GM18868 (cell line): ENCODE measurements around the gene TNFRSF17.
"Not testable (repeated sequence)": the region's sequence is repeated elsewhere in the genome, so short reads cannot be mapped to it uniquely, and the experiment has no call there.

ENCODE experiments used
- ATAC-seq: cut with Tn5 transposase; IDR thresholded peaks from one replicate; pipeline ENCODE4 v1.9.1; 2021; ENCODE audit warnings: mild to moderate bottlenecking, moderate library complexity; ENCODE audit not compliant: unreplicated experiment

The TNFRSF17 gene

DNA sequence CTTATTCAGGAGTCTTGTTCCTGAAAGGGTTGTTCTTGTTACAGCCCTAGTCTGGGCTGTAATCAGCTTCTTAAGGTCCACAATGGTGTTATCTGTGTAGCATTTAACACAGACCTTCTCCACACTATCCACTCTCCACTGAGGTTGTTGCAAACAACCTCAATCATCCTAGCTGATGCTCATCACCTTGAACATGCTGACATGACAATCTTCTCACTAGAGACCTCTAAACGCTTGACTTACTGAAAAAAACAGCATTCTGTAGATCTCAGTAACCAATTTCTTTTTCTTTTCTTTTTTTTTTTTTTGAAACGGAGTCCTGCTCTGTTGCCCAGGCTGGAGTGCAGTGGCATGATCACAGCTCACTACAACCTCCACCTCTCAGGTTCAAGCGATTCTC lies 3.6 kb downstream of the TNFRSF17 start:
- ATAC-seq: no peak

DNA sequence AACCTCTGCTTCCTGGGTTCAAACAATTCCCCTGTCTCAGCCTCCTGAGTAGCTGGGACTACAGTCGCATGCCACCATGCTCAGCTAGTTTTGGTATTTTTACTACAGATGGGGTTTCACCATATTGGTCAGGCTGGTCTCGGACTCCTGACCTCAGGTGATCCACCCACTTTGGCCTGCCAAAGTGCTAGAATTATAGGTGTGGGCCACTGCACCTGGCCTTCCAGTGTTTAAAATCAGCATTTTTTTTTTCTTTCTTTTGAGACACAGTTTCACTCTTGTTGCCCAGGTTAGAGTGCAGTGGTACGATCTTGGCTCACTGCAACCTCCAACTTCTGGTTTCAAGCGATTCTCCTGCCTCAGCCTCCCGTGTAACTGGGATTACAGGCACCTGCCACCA lies 5.3 kb downstream of the TNFRSF17 start:
- ATAC-seq: not testable (repeated sequence)

DNA sequence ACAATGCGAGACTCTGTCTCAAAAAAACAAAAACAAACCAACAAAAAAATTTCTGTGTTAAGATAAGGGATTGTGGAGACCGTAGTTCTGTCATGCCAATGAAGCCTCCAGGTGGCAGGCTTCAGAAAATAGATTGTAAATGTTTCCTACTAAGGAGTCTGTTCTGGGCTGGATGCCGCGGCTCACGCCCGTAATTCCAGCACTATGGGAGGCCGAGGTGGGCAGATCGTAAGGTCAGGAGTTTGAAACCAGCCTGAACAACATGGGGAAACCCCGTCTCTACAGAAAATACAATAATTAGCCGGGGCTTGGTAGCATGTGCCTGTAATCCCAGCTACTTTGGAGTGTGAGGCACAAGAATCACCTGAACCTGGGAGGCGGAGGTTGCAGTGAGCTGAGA lies 7.1 kb downstream of the TNFRSF17 start:
- no peak for ATAC-seq

DNA sequence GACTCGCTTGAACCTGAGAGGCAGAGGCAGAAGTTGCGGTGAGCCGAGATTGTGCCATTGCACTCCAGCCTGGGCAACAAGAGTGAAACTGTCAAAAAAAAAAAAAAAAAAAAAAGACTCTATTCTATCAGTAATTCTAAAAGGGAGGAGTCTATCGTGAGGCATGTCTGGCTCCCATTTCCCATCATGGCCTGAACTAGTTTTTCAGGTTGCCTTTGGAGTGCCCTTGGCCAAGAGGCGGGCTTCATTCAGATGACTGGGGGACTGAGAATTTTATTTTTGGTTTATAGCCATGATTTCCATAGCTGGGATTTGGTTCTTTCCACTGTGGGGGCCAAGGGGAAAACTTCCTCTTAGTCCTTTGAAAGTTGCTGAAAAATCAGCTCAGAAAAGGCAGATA lies 8.1 kb downstream of the TNFRSF17 start:
- no peak for ATAC-seq

DNA sequence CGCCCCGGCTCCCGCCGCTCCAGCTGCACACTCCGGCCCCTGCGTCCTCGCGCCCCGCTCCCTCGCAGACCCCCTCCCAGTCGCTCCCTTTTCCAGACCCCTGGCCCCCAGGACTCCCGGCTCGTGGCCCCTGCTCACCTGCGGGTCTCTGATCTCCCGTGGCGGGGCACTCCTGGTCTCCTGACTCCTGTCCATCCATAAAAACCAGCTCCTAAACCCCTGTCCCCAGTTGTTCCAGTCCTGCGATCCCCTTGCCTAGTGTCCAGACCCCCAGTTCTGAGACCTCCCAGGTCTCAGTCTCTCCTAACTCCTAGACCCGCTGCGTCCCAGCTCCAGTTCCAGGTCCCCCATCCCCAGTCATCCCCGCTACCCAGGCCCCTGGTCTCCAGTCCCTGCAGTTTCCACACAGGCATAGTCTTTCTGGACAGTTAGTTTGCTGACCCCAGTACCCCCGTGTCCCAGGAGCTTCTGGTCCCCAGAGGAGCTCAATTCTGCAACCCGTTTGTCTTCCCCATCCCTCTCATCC lies 11.9 kb downstream of the TNFRSF17 start:
- ATAC-seq: no peak

DNA sequence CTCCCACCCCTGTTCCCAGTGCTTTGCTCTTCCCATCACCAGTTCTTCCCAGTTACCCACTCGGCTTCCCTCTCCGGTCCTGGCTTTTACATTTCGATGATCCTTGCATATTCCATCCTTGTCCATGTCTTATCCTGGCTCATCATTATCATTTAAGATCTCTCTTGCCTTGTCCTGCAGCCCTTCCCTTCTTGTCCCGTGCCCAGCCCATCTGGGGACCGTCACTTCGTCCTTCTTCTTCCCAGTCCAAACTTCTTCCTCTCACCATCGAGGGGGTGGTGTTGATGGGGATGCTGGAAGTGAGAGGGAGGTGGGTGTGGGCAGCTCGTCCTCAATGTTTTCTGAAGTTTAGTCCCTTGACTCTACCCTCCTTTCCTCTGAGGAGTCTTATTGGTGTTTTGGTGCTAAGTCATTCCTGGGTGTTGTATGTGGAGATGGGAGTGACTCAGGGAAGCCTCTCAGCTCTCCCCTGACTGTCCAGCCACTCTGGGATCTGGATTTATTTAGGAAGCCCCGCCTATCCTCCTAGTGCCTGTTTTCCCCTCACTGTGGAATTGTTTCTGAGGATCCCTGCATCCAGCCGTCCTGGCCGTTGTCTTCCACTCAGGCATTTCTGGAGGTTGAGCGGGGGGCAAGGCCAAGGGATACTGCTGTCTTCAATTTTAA lies 12.5 kb downstream of the TNFRSF17 start:
- ATAC-seq: no peak

DNA sequence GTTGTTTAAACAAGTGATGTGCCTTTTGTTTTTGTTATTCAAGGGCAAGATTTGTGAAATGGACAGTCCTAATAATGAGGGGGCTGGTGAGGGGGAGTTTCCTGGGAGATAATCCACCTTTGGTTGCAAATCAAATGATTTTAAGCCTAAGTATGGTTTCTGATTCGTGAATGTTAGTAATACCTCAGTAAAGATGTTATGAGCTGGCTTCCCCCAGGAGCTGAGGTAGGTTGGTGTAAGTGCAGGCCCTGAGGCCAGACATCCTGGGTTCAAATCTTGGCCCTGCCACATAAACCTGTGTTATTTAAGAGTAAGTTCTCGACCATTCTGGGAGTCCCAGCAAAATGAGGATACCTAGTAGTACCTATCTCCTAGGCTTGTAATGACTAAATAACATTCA lies 13.1 kb downstream of the TNFRSF17 start:
- ATAC-seq: no peak

DNA sequence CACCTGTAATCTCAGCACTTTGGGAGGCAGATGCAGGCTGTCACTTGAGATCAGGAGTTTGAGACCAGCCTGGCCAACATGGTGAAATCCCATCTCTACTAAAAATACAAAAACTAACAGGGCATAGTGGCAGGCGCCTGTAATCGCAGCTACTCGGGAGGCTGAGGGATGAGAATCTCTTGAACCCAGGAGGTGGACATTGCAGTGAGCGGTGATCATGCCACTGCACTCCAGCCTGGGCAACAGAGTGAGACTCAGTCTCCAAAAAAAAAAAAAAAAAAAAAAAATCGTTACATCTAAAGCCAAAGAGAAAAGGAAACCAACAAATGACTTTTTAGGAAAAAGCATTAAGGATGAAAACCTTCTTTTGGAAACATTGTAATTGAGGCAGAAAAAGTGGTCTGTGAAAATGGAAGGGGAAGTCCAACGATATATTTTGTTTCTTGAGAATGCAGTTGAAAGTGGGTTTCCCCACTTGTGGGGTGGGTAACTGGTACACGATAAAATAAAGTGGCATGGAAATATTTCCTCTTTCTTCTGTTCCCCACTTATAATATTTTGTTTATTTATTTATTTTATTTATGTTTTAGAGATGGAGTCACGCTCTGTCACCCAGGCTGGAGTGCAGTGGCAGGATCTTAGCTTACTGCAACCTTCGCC lies 14.1 kb downstream of the TNFRSF17 start:
- no peak for ATAC-seq

DNA sequence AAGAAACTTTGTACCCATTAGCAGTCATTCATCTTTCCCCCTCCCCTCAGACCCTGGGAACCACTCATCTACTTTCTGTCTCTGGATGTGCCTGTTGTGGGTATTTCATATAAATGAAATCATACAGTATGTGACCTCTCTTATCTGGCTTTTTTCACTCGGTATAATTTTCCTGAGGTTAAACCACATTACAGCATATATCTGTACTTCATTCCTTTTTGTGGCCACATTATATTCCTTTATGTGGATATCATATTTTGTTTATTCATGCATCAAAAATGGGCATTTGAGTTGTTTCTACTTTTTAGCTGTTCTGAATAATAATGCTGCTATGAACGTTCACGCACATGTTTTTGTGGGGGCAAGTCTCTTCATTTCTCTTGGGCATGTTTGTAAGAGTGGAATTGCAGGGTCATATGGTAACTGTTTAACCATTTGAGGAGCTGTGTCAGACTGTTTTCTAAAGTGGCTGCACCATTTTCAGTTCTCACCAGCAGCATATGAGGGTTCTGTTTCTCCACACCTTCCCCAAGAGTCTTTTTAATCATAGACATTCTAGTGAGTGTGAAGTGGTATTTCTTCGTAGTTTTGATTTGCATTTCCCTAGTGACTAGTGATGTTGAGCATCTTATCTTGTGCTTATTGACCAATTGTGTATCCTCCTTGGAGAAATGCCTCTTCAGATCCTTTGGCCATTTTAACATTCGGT lies 15.3 kb downstream of the TNFRSF17 start:
- ATAC-seq: peak; percentile 37

DNA sequence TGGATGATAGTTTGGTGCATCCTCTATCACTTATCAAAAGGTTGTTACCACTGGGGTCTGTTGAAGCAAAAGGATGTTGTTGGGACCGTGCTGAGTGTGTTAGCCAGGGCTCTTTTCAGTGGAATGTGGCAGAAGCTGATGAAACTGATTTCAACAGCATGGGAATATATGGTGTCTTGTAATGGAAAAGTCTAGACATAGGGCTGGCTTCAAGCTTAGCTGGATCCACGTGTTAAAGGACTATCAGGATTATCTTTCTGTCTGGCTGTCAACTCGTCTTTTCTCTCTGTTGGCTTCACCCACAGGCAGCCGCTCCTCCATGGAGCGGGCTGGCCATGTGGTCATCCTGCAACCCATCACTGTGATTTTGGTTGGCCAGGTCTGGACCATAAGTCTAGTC lies 20.2 kb downstream of the TNFRSF17 start:
- ATAC-seq: no peak

DNA sequence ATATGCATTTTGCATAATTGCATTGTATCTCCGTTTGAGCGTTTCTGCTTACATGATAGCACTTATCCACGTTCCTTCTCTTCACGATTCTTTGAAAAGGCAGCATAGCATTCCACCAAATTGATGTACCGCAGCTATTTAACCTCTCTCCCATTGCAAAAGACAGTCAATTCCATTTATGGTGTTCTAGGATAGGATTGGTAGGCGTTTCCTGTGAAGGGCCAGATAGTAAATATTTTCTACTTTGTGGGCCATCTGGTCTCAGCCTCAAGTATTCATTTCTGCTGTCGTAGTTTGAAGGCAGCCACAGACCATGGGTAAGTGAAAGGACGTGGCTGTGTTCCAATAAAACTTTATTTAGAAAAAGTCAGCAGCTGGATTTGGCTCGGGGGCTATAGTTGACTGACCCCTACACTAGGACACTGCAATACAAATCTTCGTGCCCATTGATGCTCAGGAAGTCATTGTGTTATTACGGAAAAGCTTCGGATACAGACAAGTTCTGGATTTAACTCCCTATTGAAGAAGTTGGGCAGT lies 21.6 kb downstream of the TNFRSF17 start:
- ATAC-seq: no peak

DNA sequence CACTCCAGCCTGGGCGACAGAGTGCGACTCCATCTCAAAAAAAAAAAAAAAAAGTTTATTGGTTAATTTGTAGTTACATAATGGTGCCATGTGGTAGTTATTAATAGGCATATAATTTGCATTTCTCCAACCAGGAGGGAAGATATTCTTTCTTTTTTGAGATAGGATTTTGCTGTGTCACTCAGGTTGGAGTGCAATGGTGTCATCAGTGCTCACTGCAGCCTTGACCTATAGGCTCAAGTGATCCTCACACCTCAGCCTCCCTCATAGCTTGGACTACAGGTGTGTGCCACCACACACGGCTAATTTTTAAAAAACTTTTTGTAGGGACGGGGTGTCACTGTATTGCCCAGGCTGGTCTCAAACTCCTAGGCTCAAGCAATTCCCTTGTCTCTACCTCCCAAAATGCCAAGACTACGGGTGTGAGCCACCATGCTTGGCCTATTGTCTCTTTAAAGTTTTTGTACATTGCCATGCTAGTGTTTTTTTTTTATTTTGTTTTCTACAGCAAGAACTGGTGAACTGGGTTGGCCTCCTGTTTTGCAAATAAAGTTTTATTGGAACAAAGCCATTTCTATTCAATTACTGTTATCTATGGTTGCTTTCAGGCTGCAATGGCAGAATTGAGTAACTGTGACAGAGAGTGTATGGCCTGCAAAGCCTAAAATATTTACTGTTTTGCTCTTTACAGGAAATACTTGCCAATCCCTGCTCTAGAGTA lies 23.4 kb downstream of the TNFRSF17 start:
- ATAC-seq: no peak

DNA sequence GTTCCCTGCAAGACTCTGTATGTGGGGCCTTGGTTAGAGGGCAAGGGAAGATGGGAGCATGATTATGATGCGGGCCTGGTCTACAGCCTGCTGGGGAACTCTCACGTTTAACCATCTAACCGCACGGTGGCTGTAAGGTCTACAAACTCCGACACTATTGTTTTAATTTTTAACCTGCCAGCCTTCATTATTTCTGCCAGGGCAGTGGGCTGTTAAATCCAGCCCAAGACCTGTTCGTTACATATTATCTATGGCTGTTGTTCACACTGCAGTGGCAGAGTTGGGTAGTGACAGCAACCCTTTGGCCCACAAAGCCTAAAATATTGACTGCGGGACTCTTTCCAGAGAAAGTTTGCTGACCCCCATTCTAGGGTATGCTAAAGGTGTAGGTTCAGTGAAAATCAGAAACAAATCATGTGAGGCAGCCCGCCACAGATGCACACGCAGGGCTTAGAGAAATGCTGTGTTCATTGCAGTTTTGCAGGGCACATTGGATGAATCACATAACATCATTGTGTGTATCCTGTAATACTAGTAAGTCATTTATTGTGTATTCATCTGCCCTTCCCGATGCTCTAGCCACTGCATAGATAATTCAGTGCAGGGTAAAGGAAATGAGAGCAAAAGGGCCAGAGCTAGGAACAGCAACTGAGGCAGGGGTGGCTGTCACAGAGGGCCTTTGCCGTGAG lies 25.8 kb downstream of the TNFRSF17 start:
- no peak for ATAC-seq

DNA sequence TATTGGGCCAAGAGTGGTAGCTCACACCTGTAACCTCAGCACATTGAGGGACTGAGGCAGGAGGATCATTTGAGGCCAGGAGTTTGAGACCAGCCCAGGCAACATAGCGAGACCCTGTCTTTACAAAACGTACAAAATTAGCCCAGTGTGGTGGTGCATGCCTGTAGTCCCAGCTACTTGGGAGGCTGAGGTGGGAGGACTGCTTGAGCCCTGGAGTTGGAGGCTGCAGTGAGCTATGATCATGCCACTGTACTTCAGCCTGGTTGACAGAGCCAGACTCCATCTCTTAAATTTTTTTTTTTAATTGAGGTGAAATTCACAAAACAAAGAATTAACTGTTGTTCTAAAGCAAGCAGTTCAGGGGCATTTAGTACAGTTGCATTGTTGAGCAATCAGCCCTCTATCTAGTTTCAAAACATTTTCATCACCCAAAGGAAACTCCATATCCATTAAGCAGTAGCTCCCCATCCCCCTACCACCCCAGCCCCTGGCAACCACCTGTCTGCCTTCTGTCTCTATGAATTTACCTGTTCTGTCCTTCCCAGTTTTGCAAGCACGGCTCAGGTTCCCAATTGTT lies 27.1 kb downstream of the TNFRSF17 start:
- ATAC-seq: no peak

DNA sequence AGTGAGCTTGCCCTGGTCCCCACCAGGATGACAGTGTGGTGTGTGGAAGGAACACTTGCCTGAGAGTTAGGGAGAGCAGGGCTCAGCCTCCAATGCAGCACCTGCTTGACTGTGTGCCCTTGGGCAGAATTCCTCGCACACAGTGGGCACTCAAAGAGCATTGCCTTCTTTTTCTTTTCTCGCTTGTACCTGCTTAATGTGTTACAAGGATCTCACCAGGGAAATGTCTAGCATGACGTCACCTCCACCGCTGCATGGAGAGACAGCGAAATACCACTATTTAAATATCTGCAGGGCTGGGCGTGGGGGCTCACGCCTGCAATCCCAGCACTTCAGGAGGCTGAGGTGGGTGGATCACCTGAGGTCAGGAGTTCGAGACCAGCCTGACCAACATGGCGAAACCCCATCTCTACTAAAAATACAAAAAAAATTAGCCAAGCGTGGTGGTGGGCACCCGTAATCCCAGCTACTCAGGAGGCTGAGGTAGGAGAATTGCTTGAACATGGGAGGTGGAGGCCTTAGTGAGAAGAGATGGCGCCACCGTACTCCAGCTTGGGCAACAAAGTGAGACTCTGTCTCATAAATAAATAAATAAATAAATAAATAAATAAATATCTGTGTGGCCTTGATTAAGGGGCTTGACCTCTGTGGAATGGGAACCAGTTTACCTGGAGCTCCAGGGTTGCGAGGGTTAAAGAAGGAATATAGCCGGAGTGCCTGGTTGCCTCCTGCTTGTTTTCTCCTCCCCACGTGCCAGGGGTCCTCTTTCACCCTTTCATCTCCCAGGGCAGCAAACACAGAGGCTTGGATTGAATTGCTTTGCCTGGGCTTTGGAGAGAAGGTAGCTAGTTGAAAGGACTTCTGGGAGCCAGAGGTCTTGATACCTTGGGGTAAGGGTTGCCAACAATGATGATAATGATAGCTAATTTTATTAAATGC lies 27.8 kb downstream of the TNFRSF17 start:
- ATAC-seq: no peak

DNA sequence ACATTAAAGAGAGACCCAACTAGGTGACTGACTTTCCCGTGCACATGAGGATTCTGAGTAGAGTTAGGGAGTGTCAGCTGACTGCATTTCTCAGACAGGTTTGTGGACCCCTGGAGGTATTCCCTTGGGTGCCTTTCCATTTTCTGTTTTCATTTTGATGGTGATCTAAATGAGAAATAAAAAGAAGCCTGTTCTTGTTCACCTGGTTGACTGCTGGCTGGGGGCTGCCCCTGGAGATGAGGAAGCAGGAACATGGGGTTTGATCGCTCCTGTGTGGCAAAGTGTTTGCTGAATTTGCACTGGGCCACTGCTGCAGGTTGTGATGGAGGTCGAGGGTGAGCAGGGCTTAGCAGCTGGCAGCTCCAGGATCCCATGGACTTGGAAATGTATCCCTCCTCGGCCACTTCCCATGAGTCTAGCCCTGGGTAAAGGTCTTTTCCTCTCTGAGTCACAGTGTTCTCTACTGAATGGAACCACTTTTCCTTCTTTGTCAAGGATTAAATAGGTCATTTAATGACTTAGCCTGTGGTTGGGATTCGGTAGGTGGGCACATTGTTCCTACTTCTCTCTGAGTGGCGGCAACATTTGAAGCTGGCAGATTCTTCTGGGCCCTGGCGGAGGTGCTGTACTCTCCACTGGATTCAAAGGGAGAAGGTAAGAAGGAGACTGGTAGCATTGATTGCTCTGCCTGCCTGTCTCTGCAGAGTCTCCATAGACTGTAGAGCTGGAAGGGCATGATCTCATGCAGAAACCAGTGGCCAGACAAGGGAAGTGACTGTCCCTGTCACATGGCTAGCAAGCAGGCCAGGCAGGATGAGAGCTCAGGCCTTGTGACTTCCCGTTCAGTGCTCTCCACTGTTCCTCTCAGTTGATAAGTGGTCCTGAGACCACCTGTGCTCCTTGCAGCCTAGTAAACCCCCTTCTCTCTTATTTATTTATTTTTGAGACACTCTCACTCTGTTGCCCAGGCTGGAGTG lies 29.4 kb downstream of the TNFRSF17 start:
- no peak for ATAC-seq

DNA sequence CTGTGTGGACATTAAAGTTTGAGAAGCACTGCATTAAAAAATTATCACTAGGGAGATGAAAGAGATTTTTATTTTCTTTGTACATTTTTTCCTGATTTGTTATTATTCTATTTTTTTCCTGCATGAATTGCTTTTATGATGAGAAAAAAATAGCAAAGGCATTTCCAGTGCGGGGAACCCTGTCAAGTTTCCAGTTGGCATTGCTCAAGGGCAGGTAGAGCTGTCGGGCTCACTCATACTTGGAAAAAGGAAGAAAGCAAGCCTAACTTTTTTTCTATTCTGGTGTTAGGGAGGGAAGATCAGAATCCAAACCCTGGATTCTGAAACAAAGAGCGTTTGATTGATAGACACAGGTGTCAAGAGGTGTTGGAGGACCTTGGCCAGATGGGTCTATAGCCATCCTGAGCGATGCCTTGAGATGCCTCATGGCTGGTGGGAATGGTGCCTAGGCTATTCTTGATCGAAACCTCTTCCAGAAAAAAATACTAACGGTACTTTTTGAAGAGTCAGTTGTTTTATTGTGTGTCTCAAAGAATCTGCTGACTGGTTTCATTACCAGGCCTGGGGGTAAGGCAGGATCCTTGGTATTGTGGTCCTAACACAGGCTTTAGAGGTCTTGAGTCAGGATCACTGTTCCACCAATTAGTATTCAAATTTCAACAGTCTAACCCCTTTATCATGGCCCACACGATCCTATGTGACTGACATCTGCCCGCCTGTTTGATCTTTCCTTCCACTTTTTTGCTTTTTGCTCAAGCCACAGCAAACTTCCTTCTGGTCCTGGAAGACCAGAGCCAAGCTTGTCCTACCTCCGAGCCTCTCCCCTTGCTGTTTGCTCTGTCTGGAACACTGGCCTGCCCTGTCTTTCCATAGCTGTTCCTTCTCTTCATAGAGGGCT lies 31.7 kb downstream of the TNFRSF17 start:
- ATAC-seq: no peak
